A673 (cell line): ENCODE results near the gene CRLF2. TPM values are rescaled to one million over a fixed set of nuclear protein-coding genes. Genes with fewer than 3 reads are reported as not detected.
"Not testable (repeated sequence)": the region's sequence is repeated elsewhere in the genome, so short reads cannot be mapped to it uniquely, and the experiment has no call there.

ENCODE experiments used
- BruUV-seq: library from RNA; stranded (reverse); fragments of 400-500 nt; replicated peaks from 2 replicates; lab custom pipeline; 2021; lab: Mats Ljungman, UMichigan
- CTCF ChIA-PET: fragments of 300-600 bp; sonication (Branson Sonifier 250); formaldehyde crosslinking; loops from one replicate; lab custom pipeline; 2022; ENCODE audit warnings: antibody characterized with exemption; lab: Charles Lee
- POLR2A ChIA-PET: fragments of 300-600 bp; sonication (Branson Sonifier 250); formaldehyde crosslinking; loops from one replicate; lab custom pipeline; 2022; ENCODE audit warnings: antibody characterized with exemption; ENCODE audit not compliant: low non-redundant PET; lab: Charles Lee
- DNase-seq: peaks from one replicate; pipeline ENCODE4 v3.0.0-alpha.2; 2015; ENCODE audit warnings: low spot score
- H3K27ac ChIP-seq: fragments of 200-600 bp; sonication (generic); 2 replicates; pipeline ENCODE4 v1.5.1; 2016; ENCODE audit warnings: mixed run types, low read depth, mild to moderate bottlenecking, mixed read lengths, antibody characterized with exemption, low read length; ENCODE audit not compliant: poor library complexity, severe bottlenecking
- H3K27me3 ChIP-seq: fragments of 200-600 bp; sonication (generic); replicated peaks from 2 replicates; pipeline ENCODE4 v1.6.1; 2017; ENCODE audit warnings: mixed run types, low read depth, mild to moderate bottlenecking, mixed read lengths, antibody characterized with exemption, low read length; ENCODE audit not compliant: insufficient read depth, poor library complexity
- H3K36me3 ChIP-seq: fragments of 200-600 bp; sonication (generic); 2 replicates; pipeline ENCODE4 v1.6.1; 2016; ENCODE audit warnings: mixed run types, mild to moderate bottlenecking, mixed read lengths, antibody characterized with exemption, low read length; ENCODE audit not compliant: insufficient read depth, poor library complexity, severe bottlenecking
- H3K4me1 ChIP-seq: fragments of 200-600 bp; sonication (generic); 2 replicates; pipeline ENCODE4 v1.6.1; 2017; ENCODE audit warnings: mixed run types, mild to moderate bottlenecking, mixed read lengths, antibody characterized with exemption, low read length; ENCODE audit not compliant: insufficient read depth, poor library complexity, severe bottlenecking
- H3K4me3 ChIP-seq: fragments of 200-600 bp; sonication (generic); 2 replicates; pipeline ENCODE4 v1.5.1; 2016; ENCODE audit warnings: low read depth, mixed run types, mild to moderate bottlenecking, mixed read lengths, low read length; ENCODE audit not compliant: poor library complexity, severe bottlenecking
- H3K9me3 ChIP-seq: fragments of 200-600 bp; sonication (generic); 2 replicates; pipeline ENCODE4 v1.6.1; 2016; ENCODE audit warnings: mixed run types, low read depth, mild to moderate bottlenecking, mixed read lengths, antibody characterized with exemption, low read length; ENCODE audit not compliant: poor library complexity, severe bottlenecking
- CTCF ChIP-seq: fragments of 300-800, 200-600 bp; sonication (generic); conservative IDR thresholded peaks from 2 replicates; pipeline ENCODE4 v1.5.1; 2017; ENCODE audit warnings: low read depth, mild to moderate bottlenecking, antibody characterized with exemption, low read length, moderate library complexity, mixed read lengths
- EZH2 ChIP-seq: fragments of 200-600 bp; sonication (generic); IDR thresholded peaks from 2 replicates; pipeline ENCODE4 v1.6.1; 2017; ENCODE audit warnings: borderline replicate concordance, low read depth, mild to moderate bottlenecking, mixed read lengths, antibody characterized with exemption, low read length; ENCODE audit not compliant: poor library complexity, severe bottlenecking
- intact Hi-C: fragments of 100-400 bp; cut with micrococcal nuclease; formaldehyde crosslinking; loops from one replicate; pipeline ENCODE4 v1.10.0; 2022; ENCODE audit not compliant: unreplicated experiment
- total RNA-seq: library from RNA; stranded (reverse); gene quantifications from 2 replicates; pipeline ENCODE4 v1.2.3, GENCODE V29; 2021

CRLF2 gene
- total RNA-seq, 1 experiment from 2014 or later = not detected

- H3K27me3 ChIP-seq = no peaks in the 10 kb centered on the region
- CTCF ChIA-PET = no interaction called here
- intact Hi-C loops = loop anchor here (10.0 kb wide), 1 partner anchor 145 kb away; no protein-coding TSS in a partner anchor
Measured at GRCh38 chrX:1239681-1240142, 27.3 kb upstream of the CRLF2 start.

GRCh38 chrX:1231850-1232465, 19.5 kb upstream of the CRLF2 start:
- Histone ChIP-seq H3K27me3 (no peaks in the 10 kb centered on the region), H3K4me1 (no peaks in the 10 kb centered on the region), H3K27ac (no peak overlapping the region), H3K4me3 (no peak overlapping the region), H3K9me3 (no peaks in the 10 kb centered on the region), H3K36me3 (no peaks in the 10 kb centered on the region)
- ChIA-PET CTCF (no interaction called here), POLR2A (no interaction called here)
- DNase-seq = no peak
- intact Hi-C loops = no loop called here
- no TSS peak for BruUV-seq
- no peak for TF ChIP-seq CTCF
- TF ChIP-seq EZH2 = no peak

More at GRCh38 chrX:1239681-1240142, 27.3 kb upstream of the CRLF2 start:
- Histone ChIP-seq H3K36me3 (no peaks in the 10 kb centered on the region), H3K27ac (no peak overlapping the region), H3K4me3 (no peak overlapping the region), H3K9me3 (no peaks in the 10 kb centered on the region), H3K4me1 (no peaks in the 10 kb centered on the region)
- no peak for TF ChIP-seq EZH2
- TF ChIP-seq CTCF = no peak
- DNase-seq = no peak
- BruUV-seq = no TSS peak
- POLR2A ChIA-PET = no interaction called here

DNA sequence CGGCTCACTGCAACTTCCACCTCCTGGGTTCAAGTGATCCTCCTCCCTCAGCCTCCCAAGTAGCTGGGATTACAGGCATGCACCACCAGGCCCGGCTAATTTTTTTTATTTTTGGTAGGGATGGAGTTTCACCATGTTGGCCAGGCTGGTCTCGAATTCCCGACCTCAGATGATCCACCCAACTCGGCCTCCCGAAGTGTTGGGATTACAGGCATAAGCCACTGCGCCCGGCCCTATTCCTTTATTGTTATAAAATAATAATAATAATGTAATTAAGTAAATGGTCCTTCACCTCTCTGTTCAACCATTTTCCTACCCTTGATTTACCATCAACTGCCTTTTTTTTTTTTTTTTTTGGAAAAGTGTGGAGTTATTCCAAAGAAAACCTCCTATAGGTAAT, 15.7 kb upstream of the CRLF2 start:
- not testable (repeated sequence) for H3K9me3 ChIP-seq, BruUV-seq, DNase-seq

DNA sequence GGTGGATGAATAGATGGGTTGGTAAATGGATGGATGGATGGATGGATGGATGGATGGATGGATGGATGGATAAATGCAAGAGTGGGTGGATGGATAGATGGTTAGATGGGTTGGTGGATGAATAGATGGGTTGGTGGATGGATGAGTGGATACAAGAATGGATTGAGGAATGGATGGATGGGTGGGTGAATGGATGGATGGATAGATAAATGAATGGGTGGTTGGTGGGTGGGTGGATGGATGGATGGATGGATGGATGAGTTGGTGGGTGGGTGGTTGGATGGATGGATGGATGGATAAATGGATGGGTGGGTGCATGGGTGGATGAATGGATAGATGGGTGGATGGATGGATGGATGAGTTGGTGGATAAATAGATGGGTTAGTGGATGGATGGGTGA, 13.8 kb upstream of the CRLF2 start:
- CTCF ChIA-PET = no interaction called here
- TF ChIP-seq EZH2 (no peak), CTCF (no peak)
- H3K4me3 ChIP-seq = no peak overlapping the region

More for the DNA sequence above, 15.7 kb upstream of the CRLF2 start:
- H3K36me3 ChIP-seq, H3K4me1 ChIP-seq, H3K27ac ChIP-seq, CTCF ChIA-PET, POLR2A ChIA-PET, intact Hi-C loops, H3K27me3 ChIP-seq, H3K4me3 ChIP-seq: not testable (repeated sequence)

More for the DNA sequence above, 13.8 kb upstream of the CRLF2 start:
- Histone ChIP-seq H3K4me1 (no peaks in the 10 kb centered on the region), H3K27ac (no peak overlapping the region), H3K36me3 (no peaks in the 10 kb centered on the region), H3K27me3 (no peaks in the 10 kb centered on the region), H3K9me3 (no peaks in the 10 kb centered on the region)
- no peak for DNase-seq
- POLR2A ChIA-PET = no interaction called here
- BruUV-seq = no TSS peak
- intact Hi-C loops = no loop called here
